LHCN-M2 (cell line): ENCODE results near the gene DESI2. TPM values are rescaled to one million over a fixed set of nuclear protein-coding genes. Genes with fewer than 3 reads are reported as not detected.
A peak's percentile ranks its signal among the peaks of the same experiment; 100 is the strongest.

Experiments used
- DNase-seq: peaks from one replicate; pipeline ENCODE4 v3.0.0-alpha.2; 2012; ENCODE audit warnings: low read depth
- polyA plus RNA-seq: library from polyadenylated mRNA; unstranded; fragments of >200 nt; gene quantifications from one replicate; pipeline ENCODE4 v1.2.1, GENCODE V29; 2012; ENCODE audit warnings: missing spikeins
- total RNA-seq: library from RNA; depleted of rRNA; stranded (reverse); fragments of >200 nt; gene quantifications from 2 replicates; pipeline ENCODE4 v1.2.3, GENCODE V29; 2014; rRNA removed

DESI2 gene
- total RNA-seq: 61.0 and 61.4 TPM in 2 replicates
- polyA plus RNA-seq: 16.2 TPM

DNA sequence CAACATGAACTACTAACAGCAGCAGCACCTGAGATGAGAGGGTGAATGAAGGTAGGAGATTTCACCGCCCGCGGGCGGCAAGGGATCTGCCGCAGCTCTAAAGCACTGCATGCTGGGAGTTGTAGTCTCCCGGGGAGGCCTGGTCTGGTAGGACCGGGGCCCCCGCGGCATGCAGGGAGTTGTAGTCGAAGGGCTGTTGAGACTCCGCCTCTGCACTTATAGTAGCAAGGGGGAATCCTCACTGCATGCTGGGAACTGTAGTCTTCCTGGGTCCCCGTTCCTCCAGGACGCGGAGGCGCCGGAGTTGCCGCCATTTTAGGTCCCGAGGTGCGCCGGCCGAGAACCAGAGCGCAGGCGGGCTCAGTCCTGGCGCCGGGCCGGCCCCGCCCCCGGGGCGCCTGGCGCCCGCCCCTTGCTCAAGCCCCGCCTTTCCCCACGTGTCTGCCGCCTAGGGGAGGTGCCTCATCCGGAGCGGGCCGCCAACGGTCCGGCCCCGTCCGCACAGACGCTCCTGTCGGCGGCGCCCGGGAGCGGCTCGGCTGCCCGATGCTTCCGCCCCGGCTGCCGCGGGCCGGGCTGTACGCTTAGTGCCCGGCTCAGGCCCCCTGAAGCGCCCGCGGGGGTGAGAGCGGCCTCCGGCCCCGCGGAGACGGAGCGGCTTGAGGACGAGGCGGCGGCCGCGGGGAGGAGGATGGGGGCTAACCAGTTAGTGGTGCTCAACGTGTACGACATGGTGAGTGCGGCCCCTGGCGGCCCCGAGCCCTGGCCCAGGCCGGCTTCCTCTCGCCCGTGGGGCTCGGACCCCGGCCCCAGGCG, at the start of gene DESI2:
TSS of gene DESI2 (plus strand) at position 504 of the 816 bp plus-strand sequence. CDS start at position 692, 188 bp downstream.
- DNase-seq: peak; percentile 99

DNA sequence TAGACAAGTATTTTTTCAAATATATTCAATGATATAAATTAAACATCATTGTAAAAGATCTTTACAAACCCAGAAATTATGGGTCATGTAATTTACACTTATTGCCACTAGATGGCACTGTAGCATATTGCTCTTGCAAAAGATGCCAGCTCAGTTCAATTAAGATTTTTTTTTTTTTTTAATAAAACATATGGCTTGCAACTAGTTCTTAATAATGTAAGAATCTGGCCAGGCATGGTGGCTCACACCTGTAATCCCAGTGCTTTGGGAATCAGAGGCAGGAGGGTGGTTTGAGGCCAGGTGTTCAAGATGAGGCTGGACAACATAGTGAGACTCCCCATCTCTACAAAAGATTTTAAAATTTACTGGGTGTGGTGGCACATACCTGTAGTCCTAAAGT, 49.4 kb upstream of the DESI2 start:
- DNase-seq: peak; percentile 30

DNA sequence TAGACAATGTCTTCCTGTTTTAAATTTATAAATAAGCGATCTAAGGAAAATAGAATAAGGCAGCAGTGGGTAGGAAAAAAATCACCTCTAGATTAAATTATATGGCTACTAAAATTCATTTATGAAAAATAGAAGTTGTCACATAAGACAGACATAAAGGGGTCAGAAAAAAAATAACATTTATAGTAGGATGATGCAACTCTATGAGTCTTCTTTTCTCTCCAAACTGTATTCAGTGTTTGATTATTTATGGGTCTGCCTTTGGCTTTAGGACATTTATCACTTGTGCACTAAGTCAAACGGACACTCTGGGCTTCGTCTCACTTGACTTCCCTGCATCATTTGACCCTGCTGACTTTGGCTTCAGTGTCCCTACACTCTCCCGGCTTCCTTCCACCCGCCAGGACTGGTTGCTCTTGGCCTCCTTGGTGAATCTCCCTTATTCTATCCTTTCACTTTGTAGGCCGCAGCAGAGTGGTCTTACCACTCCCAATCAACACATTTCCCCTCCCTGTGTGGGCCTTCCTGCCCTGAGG, 47.0 kb upstream of the DESI2 start:
- DNase-seq: no peak

GRCh38 chr1:244614113-244614836, 38.7 kb upstream of the DESI2 start:
- peak; percentile 3 for DNase-seq

GRCh38 chr1:244614879-244615278, 38.0 kb upstream of the DESI2 start:
- DNase-seq: no peak

DNA sequence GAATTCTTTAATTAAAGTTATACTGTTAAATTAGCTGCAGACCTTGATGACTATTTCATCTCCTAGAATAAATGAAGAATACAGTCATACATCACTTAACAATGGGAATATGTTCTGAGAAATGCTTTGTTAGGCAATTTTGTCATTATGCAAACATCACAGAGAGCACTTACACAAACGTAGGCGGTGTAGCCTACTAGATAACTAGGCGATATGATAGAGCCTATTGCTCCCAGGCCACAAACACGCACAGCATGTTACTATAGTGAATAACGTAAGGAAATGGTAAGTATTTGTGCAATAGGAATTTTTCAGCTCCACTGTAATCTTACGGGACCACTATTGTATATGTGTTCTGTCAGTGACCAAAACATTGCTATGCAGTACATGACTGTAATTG, 37.6 kb upstream of the DESI2 start:
- no peak for DNase-seq

DNA sequence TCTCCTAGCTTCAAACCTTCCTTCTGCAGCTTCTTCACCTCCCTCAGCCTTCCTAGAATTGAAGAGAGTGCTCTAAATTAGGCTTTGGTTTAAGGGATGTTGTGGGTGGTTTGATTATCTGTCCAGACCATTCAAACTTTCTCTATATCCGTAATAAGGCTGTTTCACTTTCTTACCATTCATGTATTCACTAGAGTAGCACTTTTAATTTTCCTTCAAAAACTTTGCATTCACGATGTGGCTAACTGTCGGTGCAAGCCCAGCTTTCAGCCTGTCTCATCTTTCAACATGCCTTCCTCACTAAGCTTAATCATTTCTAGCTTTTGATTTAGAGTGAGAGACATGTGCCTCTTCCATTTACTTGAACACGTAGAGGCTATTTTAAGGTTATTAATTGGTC, 26.2 kb upstream of the DESI2 start:
- no peak for DNase-seq

DNA sequence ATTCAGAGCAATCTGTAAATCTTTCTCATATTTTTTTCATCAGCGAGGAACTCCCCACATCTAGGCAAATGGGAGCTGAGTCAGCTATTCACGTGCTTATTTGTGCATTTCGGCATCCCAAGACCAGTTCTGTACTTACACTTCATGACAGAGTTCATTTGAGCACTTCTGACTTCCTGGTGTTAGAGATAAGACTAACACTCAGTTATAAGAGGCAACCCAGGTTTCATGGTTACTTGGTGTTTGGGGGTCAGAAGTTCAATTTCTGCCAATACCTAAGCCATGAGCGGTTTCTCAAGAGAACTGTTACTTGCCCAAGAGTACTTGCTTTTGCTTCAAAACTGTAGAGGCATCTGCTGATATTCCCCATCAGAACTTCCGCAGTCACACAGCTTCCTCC, 24.1 kb upstream of the DESI2 start:
- peak; percentile 2 for DNase-seq

- no peak for DNase-seq
Observed at GRCh38 chr1:244633140-244633539, 19.8 kb upstream of the DESI2 start.

GRCh38 chr1:244634546-244634945, 18.4 kb upstream of the DESI2 start:
- DNase-seq: no peak

DNA sequence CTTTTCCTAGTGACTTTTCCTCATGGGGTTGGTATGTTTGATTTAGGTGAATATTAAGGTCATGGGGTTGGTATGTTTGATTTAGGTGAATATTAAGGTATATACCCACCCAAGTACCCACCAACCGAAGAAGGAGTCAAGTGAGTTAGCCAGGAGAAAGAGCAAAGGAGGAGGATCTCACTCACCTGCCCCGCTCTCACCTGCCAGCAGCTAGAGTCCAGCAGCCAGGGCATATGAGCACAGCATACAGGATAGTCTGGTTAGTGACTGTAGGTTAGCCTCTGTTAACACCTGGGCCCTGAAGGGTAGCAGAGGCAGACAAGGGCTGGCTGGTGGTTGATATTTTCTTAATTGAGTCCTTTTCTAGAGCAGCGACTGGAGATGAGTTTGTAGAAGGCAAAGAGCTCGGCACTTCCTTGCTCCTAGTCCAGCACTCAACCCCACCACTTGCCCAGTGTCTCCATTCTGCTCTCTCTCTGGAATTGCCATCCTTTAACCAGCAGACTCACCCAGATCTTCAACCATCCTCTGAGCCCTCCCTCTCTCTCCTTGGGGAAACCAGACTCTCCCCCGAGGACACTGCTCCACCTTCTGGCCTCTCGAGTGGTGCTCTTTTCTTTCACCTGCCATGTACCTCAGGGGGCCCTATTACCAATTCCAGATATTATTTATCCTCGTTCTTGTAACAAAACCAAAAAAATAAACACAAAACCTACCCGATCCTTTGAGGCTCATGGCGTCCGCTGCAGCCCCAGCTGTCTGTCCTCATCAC, 16.3 kb upstream of the DESI2 start:
- no peak for DNase-seq

DNA sequence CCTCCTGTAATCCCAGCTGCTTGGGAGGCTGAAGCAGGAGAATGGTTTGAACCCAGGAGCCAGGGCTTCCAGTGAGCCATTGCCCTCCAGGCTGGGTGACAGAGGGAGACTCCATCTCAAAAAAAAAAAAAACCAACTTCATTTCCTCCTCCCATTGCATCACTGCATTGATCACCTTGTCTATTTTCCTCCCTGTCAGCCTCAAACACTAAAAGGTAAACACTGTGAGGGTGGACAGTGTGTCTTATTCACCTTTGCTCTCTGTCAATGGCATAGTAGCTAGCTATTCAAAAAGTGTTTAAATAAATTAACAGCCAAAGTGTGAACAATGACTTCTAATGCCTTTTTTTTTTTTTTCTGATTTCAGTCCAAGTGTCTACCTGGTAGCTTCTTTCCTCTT, 13.4 kb upstream of the DESI2 start:
- DNase-seq: no peak

DNA sequence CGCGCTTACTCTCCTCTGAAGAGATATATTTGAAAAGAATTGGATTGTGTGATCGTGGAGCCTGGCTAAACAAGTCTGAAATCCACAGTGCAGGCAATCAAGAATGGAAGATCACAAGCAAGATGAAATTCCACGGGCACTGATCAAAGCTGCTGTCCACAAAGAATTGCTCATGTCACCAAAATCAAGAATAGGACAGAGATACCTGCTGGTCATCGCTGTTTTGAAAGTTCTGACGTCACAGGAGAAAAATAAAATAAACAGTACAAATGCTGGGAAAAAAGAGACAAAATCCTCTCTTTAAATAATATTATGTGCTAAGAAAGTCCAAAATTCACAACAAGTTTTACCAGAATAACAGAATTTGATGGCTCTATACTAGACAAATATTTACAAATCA, 12.0 kb upstream of the DESI2 start:
- no peak for DNase-seq

- no peak for DNase-seq
Observed at GRCh38 chr1:244642526-244642925, 10.4 kb upstream of the DESI2 start.

DNA sequence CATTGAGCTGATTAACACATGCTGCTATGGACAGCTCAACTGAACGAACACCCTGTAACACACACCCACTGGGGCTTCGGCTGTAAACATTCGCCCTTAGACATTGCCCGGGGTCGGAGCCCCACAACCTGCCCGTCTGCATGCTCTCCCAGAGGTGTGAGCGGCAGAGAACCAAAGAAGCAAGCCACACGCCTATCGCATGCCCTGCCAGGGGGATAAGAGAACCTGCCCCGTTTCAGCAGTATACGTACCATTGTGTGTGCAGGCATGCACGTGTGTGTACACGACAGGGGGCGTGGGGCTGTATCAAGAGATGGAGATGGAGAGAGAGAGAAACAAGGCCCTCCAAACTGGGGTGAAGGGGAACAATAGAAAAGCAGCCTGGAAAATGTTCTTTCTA, 9.9 kb upstream of the DESI2 start:
- no peak for DNase-seq

GRCh38 chr1:244645414-244645813, 7.5 kb upstream of the DESI2 start:
- DNase-seq: no peak

GRCh38 chr1:244645890-244646289, 7.0 kb upstream of the DESI2 start:
- no peak for DNase-seq

- DNase-seq: no peak
Observed at GRCh38 chr1:244647819-244648218, 5.1 kb upstream of the DESI2 start.

DNA sequence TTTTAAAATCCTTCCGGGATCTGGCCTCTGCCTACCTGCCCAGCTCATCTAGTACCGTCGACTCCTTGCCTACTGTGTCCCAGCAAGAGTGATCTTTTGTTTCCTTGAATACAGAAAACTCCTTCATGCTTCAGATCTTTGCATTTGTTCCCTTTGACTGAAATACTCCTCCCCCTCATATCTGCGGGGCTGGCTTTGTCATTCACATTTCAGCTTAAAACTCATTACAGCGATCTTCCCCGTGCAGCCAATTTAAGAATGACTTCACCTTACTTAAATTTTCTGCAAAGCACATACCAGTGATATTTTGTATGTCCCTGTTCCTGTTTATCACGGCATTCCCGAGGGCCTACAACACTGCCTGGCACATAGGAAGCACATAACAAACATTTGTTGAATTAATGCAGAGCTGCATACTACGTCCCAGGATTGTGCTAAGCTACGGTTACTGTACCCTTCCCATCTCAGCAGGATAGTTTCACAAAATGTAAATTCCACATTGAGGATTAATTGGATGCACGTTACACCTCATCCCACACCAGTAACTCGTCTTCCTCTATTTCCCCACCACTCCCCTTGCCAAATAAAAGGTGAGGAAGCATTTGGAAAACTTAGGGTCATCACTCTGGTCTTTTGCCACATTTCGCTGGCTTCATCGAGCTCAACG, 837 bp upstream of the DESI2 start:
- no peak for DNase-seq

- DNase-seq: no peak
Observed at GRCh38 chr1:244653439-244654107, 647 bp downstream of the DESI2 start.
